Coronary artery (tissue), 2 donors: ENCODE measurements around the gene RAET1E.
"Not testable (repeated sequence)": the region's sequence is repeated elsewhere in the genome, so short reads cannot be mapped to it uniquely, and the experiment has no call there.

Experiments used
- DNase-seq: peaks from one replicate; pipeline ENCODE4 v3.0.0-alpha.2; 2017; ENCODE audit warnings: low spot score
- H3K27ac ChIP-seq, 2 donors: fragments of 200-600 bp; sonication (generic); one replicate each; pipeline ENCODE4 v1.5.1; 2016 to 2019
- H3K4me3 ChIP-seq: fragments of 200-600 bp; sonication (generic); 2 replicates; pipeline ENCODE4 v1.5.1; 2016; ENCODE audit warnings: mild to moderate bottlenecking, moderate library complexity
- TF ChIP-seq, protein P1 (sequence below): fragments of 200-600 bp; sonication (generic); IDR thresholded peaks from one replicate; pipeline ENCODE4 v1.5.1; 2019; ENCODE audit warnings: antibody characterized with exemption

RAET1E gene

DNA sequence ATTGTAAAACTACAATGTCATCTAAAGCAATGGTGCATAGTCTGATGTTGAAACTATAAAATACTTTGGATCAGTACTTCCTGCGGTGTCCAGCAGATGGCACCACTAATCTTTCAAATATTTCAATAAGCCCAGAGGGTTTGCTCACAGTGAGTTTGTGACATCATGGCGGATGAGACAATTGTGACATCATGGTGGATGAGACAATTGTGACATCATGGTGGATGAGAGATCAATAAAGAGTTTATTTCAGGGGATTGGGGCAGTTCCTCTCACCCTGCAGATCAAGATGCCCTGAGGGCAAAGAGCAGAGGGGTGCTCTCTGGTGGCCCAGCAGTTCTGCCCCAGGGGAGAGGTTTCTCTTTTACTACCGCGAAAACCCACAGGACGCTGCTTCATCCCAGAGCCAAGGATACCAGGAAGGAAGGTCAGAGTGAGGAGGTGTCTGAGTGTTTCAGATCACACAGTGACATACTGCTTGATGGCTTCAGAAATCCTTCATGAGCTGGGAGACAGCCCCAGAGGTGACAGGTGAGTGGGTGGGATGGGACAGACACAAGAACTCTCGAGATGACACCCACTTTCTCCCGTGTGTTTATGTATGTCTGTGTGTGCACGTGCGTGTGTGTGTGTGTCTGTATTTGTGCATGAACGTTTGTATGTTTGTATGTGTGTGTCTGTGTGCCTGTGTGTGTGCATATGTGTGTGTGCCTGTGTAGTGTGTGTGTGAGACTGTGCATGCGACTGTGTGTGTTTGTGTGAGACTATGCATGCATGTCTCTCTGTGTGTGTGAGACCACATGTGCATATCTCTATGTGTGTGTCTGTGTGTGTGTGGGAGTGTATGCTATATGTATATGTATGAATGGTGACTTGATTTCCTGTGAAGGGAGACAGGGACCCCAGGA is 36.6 kb upstream of the RAET1E start:
- DNase-seq = peak; percentile 69
- Histone ChIP-seq H3K27ac (no peak overlapping the region), H3K4me3 (no peak overlapping the region)
- TF ChIP-seq, protein P1, sequence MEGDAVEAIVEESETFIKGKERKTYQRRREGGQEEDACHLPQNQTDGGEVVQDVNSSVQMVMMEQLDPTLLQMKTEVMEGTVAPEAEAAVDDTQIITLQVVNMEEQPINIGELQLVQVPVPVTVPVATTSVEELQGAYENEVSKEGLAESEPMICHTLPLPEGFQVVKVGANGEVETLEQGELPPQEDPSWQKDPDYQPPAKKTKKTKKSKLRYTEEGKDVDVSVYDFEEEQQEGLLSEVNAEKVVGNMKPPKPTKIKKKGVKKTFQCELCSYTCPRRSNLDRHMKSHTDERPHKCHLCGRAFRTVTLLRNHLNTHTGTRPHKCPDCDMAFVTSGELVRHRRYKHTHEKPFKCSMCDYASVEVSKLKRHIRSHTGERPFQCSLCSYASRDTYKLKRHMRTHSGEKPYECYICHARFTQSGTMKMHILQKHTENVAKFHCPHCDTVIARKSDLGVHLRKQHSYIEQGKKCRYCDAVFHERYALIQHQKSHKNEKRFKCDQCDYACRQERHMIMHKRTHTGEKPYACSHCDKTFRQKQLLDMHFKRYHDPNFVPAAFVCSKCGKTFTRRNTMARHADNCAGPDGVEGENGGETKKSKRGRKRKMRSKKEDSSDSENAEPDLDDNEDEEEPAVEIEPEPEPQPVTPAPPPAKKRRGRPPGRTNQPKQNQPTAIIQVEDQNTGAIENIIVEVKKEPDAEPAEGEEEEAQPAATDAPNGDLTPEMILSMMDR = peak; percentile 65

DNA sequence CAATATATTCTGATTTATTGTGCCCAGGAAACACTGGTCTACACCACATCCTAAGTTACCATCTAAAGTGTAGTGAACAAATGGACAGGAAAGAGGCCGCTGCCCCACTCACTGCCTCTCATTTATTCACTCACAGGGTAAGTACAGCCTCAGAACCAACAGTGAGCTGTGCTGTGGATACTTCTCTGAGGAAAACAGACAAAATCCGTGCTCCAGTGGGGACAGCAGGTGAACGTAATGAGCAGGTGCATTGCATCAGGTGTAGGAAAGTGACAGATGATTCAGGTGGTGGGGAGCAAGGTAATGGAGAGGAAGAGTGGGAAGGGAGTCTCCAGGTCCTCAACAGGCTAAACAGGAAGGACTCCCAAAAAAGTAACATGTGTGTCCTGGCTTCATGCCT is 35.5 kb upstream of the RAET1E start:
- Histone ChIP-seq H3K27ac (no peak overlapping the region), H3K4me3 (no peak overlapping the region)
- TF ChIP-seq, protein P1 = no peak
- peak; percentile 29 for DNase-seq

DNA sequence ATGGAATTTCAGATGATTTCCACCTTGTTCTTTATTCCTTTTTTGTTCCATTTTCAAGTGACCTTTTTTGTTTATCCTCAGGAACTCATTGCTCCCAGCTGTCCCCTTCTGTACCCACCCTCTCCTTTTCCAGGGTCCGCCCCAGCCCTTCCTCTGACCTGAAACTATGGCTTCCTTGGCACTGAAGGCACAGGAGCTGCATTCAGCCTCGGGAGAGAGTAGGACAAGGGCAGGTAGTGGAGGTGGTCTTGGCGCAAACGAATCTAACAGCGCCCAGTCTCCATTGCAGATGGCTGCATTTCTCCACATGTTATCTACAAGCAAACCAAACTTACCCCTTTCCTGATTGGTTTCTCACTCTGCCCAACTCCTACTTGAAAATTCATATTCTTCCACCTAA is 35.1 kb upstream of the RAET1E start:
- Histone ChIP-seq H3K4me3 (no peak overlapping the region), H3K27ac (no peak overlapping the region)
- TF ChIP-seq, protein P1 = no peak
- peak; percentile 40 for DNase-seq

DNA sequence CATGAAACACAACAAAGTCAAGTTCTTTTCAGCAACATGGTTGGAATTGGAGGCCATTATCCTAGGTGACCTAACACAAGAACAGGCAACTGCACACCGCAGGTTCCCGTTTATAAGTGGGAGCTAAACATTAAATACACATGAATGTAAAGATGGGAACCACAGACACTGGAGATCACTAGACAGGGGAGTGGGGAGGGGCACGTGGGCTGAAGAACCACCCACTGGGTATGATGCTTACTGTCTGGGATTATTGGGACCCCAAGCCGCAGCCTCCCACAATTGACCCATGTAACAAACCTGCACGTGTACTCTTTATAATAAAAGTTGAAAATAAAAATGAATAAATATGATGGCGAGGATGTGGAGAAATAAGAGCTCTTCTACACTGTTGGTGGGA is 33.6 kb upstream of the RAET1E start:
- peak; percentile 19 for DNase-seq
- Histone ChIP-seq H3K4me3 (no peak overlapping the region), H3K27ac (no peak overlapping the region)
- TF ChIP-seq, protein P1 = no peak

DNA sequence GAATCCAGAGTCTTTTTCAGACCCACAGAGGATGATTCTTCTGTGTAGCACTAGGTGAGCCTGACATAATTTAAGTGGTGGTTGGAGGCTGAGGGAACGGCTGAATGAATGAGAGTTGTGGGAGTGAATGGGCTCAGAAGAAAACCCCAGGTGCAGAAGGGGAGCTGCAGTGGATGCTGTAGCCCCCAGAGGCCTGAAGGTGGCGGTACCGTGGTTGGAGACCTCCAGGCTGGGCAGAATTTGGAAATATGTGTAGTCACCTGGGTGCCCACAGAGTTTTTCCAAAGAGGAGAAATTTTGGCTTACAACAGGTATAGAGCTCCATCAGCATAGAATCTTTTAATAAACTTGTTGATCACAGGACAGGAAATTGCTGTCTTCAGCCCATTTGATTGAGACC is 31.5 kb upstream of the RAET1E start:
- DNase-seq = peak; percentile 22
- no peak overlapping the region for H3K4me3 ChIP-seq
- H3K27ac ChIP-seq = no peak overlapping the region
- TF ChIP-seq, protein P1 = no peak

DNA sequence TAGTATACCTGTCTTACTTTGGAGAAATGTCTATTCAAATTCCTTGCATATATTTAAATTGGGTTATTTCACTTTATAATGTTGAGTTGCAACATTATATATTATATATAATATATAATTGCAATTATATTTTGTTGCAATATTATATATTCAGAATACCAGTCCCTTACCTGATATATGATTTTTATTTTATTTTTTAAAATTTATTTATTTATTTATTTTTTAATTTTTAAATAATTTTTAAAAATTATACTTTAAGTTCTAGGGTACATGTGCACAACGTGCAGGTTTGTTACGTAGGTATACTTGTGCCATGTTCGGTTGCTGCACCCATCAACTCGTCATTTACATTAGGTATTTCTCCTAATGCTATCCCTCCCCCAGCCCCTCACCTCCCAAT is 29.1 kb upstream of the RAET1E start:
- not testable (repeated sequence) for H3K4me3 ChIP-seq, DNase-seq, H3K27ac ChIP-seq

DNA sequence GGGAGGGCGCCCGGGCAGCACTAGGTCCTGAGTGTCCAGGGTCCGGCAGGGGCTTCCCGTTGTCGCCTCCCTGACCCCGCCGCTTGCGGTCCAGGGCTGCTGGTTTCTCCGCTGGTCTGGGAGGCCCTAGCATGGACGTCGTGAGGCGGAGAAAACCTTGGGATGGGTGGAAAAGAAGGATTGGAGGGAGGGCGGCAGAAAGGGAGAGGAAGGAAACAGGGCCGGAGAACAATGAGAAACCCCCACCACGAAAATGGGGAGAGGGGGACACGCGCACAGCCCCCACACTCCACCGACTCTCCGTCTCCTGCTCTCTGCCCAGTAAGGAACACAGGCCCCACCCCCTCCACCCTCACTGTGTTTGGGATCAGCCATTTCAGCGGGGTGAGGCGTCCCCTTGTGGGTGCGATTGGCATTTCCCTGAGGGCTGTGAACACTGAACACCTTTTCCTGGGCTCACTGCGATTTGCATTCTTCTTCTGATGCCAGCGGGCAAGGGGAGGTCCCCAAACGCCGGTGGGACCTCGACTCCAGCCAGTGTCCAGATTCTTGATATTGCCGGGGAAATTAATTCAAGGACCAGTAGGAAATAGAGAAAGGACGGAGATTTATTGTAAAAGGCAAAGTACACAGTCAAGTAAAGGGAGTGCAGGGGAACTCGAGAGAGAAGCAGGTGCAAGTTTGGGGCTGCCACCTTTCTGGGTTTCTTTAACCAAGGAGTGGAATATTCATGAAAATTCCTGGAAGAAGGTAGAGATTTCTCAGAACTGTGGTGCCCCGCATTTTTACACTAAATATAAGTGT is 28.3 kb upstream of the RAET1E start:
- TF ChIP-seq, protein P1 = peak; percentile 80
- Histone ChIP-seq H3K27ac (peak overlapping the region; percentile 48), H3K4me3 (peak overlapping the region; percentile 78)
- peak; percentile 89 for DNase-seq
